ENCODE measurements around the gene TSPEAR.
"Not testable (repeated sequence)": the region's sequence is repeated elsewhere in the genome, so short reads cannot be mapped to it uniquely, and the experiment has no call there.

TSPEAR gene

GRCh38 chr21:44653123-44653522 is 58.2 kb downstream of the TSPEAR start:
- no peaks in the 10 kb centered on the region for H3K4me1 ChIP-seq (ENCODE audit: control insufficient read depth, insufficient read depth, low read length)
- H3K9me3 ChIP-seq (ENCODE audit: control insufficient read depth, low read length) = no peaks in the 10 kb centered on the region
- H3K36me3 ChIP-seq (ENCODE audit: control insufficient read depth, insufficient read depth, low read length) = no peaks in the 10 kb centered on the region
- 81 to 85% methylated on average over 14 of the region's 14 CpGs for WGBS, 2 experiments
- H3K27ac ChIP-seq (ENCODE audit: insufficient read depth, low read depth, low read length, poor library complexity, severe bottlenecking) = no peak overlapping the region
- no peak overlapping the region for H3K4me3 ChIP-seq (ENCODE audit: insufficient read depth, low read depth, low read length)
- no peaks in the 10 kb centered on the region for H3K27me3 ChIP-seq (ENCODE audit: control insufficient read depth, insufficient read depth, low read length, poor library complexity, severe bottlenecking)

DNA sequence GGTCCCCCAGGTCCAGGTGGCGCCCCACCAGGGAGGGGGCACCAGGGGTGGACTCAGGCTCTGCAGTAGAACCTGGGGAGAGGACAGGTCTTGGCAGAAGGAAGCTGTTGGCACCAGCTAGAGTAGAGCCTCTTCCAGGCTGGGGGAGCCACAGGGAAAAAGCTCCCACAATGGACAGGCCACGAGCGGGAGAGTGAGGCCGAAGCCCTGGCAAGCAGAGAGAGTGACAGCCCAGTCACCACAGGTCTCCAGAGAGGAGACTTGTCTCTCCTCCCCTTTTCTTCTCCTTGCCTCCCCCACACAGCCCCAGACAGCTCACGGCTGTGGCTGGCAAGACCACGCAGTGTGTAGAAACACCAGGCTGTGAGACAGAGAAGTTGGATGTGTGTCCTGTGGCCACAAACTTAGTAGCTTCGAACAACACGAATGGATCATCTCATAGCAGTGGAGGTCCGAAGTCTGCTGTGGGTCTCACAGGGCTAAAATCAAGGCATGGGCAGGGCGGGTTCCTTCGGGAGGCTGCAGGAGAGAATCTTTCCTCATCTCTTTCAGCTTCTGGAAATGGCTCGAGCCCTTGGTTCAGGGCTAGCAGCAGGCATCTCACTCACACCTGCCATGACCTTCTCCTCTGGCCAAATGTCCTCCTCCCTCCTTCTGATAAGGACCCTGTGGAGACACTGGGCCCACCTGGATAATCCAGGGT is 60.2 kb downstream of the TSPEAR start:
- Histone ChIP-seq H3K4me3 (ENCODE audit: insufficient read depth, low read depth, low read length) (no peak overlapping the region), H3K27ac (ENCODE audit: insufficient read depth, low read depth, low read length, poor library complexity, severe bottlenecking) (no peak overlapping the region), H3K9me3 (ENCODE audit: control insufficient read depth, low read length) (no peaks in the 10 kb centered on the region), H3K4me1 (ENCODE audit: control insufficient read depth, insufficient read depth, low read length) (peaks cover 11% of the 10 kb centered on the region), H3K27me3 (ENCODE audit: control insufficient read depth, insufficient read depth, low read length, poor library complexity, severe bottlenecking) (no peaks in the 10 kb centered on the region), H3K36me3 (ENCODE audit: control insufficient read depth, insufficient read depth, low read length) (no peaks in the 10 kb centered on the region)
- WGBS, 2 experiments = 94% methylated on average over 12 of the region's 12 CpGs

DNA sequence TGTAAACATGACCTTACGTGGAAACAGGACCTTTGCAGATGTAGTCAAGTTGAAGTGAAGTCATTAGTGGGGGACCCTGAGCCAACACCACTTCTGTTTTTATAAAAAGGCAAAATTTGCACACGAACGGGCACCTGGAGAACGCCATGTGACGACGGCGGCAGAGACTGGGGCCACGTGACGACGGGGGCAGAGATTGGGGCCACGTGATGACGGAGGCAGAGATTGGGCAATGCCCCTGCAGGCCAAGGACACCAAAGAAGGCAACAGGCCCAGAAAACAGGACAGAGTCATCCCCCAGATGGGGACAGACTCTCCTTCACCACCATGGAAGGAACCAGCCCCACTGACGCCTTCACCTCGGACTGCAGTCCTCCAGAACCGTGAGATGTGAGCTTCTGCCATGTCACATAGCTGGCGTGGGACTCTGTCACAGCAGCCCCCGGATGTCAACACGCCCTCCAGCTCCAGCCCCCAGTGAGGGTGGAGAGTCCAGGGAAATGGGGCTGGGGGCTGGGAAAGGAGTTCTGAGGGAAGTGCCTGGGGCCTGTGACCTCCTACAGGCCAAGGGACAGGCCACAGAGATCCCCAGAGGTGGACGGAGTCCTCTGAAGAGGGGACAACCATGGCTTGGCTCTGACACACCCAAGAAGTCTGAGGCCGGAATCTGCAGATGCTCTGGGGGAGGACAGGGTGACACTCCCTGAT is 61.0 kb downstream of the TSPEAR start:
- no peaks in the 10 kb centered on the region for H3K9me3 ChIP-seq (ENCODE audit: control insufficient read depth, low read length)
- no peak overlapping the region for H3K4me3 ChIP-seq (ENCODE audit: insufficient read depth, low read depth, low read length)
- H3K36me3 ChIP-seq (ENCODE audit: control insufficient read depth, insufficient read depth, low read length) = no peaks in the 10 kb centered on the region
- 92 to 93% methylated on average over 20 of the region's 20 CpGs for WGBS, 2 experiments
- H3K27ac ChIP-seq (ENCODE audit: insufficient read depth, low read depth, low read length, poor library complexity, severe bottlenecking) = no peak overlapping the region
- no peaks in the 10 kb centered on the region for H3K27me3 ChIP-seq (ENCODE audit: control insufficient read depth, insufficient read depth, low read length, poor library complexity, severe bottlenecking)
- peaks cover 11% of the 10 kb centered on the region for H3K4me1 ChIP-seq (ENCODE audit: control insufficient read depth, insufficient read depth, low read length)

- Histone ChIP-seq H3K27me3 (ENCODE audit: control insufficient read depth, insufficient read depth, low read length, poor library complexity, severe bottlenecking) (no peaks in the 10 kb centered on the region), H3K4me1 (ENCODE audit: control insufficient read depth, insufficient read depth, low read length) (peaks cover 11% of the 10 kb centered on the region), H3K36me3 (ENCODE audit: control insufficient read depth, insufficient read depth, low read length) (no peaks in the 10 kb centered on the region), H3K27ac (ENCODE audit: insufficient read depth, low read depth, low read length, poor library complexity, severe bottlenecking) (no peak overlapping the region), H3K9me3 (ENCODE audit: control insufficient read depth, low read length) (no peaks in the 10 kb centered on the region), H3K4me3 (ENCODE audit: insufficient read depth, low read depth, low read length) (no peak overlapping the region)
- 93 to 96% methylated on average over 18 of the region's 18 CpGs for WGBS, 2 experiments
Observed at GRCh38 chr21:44649521-44650100, 61.8 kb downstream of the TSPEAR start.

- Histone ChIP-seq H3K27ac (ENCODE audit: insufficient read depth, low read depth, low read length, poor library complexity, severe bottlenecking) (no peak overlapping the region), H3K36me3 (ENCODE audit: control insufficient read depth, insufficient read depth, low read length) (no peaks in the 10 kb centered on the region), H3K4me3 (ENCODE audit: insufficient read depth, low read depth, low read length) (no peak overlapping the region), H3K27me3 (ENCODE audit: control insufficient read depth, insufficient read depth, low read length, poor library complexity, severe bottlenecking) (no peaks in the 10 kb centered on the region), H3K9me3 (ENCODE audit: control insufficient read depth, low read length) (peaks cover 2% of the 10 kb centered on the region), H3K4me1 (ENCODE audit: control insufficient read depth, insufficient read depth, low read length) (peaks cover 11% of the 10 kb centered on the region)
- 93 to 94% methylated on average over 33 of the region's 33 CpGs for WGBS, 2 experiments
Observed at GRCh38 chr21:44648557-44649311, 62.6 kb downstream of the TSPEAR start.

- 66 to 70% methylated on average over 8 of the region's 8 CpGs for WGBS, 2 experiments
- Histone ChIP-seq H3K9me3 (ENCODE audit: control insufficient read depth, low read length) (peaks cover 2% of the 10 kb centered on the region), H3K27ac (ENCODE audit: insufficient read depth, low read depth, low read length, poor library complexity, severe bottlenecking) (no peak overlapping the region), H3K4me1 (ENCODE audit: control insufficient read depth, insufficient read depth, low read length) (peaks cover 11% of the 10 kb centered on the region), H3K27me3 (ENCODE audit: control insufficient read depth, insufficient read depth, low read length, poor library complexity, severe bottlenecking) (no peaks in the 10 kb centered on the region), H3K36me3 (ENCODE audit: control insufficient read depth, insufficient read depth, low read length) (no peaks in the 10 kb centered on the region), H3K4me3 (ENCODE audit: insufficient read depth, low read depth, low read length) (no peak overlapping the region)
Observed at GRCh38 chr21:44647222-44647552, 64.2 kb downstream of the TSPEAR start.

- not testable (repeated sequence) for H3K4me3 ChIP-seq (ENCODE audit: insufficient read depth, low read depth, low read length); H3K9me3 ChIP-seq (ENCODE audit: control insufficient read depth, low read length); H3K27ac ChIP-seq (ENCODE audit: insufficient read depth, low read depth, low read length, poor library complexity, severe bottlenecking); H3K36me3 ChIP-seq (ENCODE audit: control insufficient read depth, insufficient read depth, low read length); H3K27me3 ChIP-seq (ENCODE audit: control insufficient read depth, insufficient read depth, low read length, poor library complexity, severe bottlenecking)
- H3K4me1 ChIP-seq (ENCODE audit: control insufficient read depth, insufficient read depth, low read length) = peaks cover 11% of the 10 kb centered on the region
- WGBS, 2 experiments = 81% methylated on average over 21 of the region's 21 CpGs
Observed at GRCh38 chr21:44646366-44647221, 64.8 kb downstream of the TSPEAR start, which contains the start of gene KRTAP10-11. TSS of gene KRTAP10-11 (plus strand) at chr21:44646414. CDS start at chr21:44646459, 45 bp downstream.

DNA sequence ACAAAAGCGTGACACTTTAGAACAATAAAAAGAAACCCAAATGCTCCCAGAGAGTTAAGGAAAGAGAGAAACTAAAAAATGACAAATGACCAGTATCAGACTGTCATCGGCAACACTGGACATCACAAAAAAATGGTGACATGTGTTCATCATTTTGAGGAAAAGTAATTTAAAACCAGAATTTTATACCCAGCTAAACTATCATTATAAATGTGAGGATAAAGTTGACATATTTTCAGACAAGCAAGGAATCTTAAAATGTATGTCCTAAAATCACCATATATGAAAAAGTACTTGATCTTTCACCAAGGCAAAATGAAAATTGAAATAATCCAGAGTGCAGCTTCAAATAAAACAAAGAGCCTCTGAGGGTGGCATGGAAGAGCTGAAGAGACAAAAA is 66.5 kb downstream of the TSPEAR start:
- WGBS, 2 experiments = 80 to 88% methylated on average over 2 of the region's 2 CpGs
- Histone ChIP-seq H3K4me3 (ENCODE audit: insufficient read depth, low read depth, low read length) (no peak overlapping the region), H3K36me3 (ENCODE audit: control insufficient read depth, insufficient read depth, low read length) (no peaks in the 10 kb centered on the region), H3K27ac (ENCODE audit: insufficient read depth, low read depth, low read length, poor library complexity, severe bottlenecking) (no peak overlapping the region), H3K9me3 (ENCODE audit: control insufficient read depth, low read length) (peaks cover 2% of the 10 kb centered on the region), H3K27me3 (ENCODE audit: control insufficient read depth, insufficient read depth, low read length, poor library complexity, severe bottlenecking) (no peaks in the 10 kb centered on the region), H3K4me1 (ENCODE audit: control insufficient read depth, insufficient read depth, low read length) (peaks cover 11% of the 10 kb centered on the region)

DNA sequence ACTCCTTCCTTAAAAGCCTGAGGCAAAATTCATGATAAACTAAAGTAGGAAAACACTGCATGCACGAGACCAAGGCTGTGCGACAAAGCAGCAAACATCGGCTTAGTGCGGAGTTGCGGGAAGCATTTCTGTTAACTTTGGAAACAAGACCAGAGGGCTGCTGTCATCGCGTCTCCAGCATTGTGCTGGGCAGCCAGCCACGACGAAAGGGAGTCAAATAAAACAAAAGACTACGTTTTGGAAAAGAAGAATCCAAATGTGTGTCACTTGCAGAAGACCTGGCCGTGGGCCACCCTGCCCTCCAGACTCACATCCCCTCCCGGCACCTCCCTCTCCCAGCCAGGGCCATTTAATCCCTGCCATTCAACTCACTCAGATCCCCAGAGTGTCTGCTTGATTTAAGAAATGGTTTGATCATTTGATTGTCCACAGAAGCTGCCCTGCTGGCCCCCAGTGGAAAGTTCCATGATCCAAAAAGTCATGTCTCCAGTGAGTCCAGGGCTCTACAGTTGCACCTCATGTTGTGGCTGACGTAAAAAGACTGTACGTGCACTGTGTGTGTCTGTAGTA is 67.5 kb downstream of the TSPEAR start:
- Histone ChIP-seq H3K27ac (ENCODE audit: insufficient read depth, low read depth, low read length, poor library complexity, severe bottlenecking) (no peak overlapping the region), H3K4me3 (ENCODE audit: insufficient read depth, low read depth, low read length) (no peak overlapping the region), H3K4me1 (ENCODE audit: control insufficient read depth, insufficient read depth, low read length) (peaks cover 11% of the 10 kb centered on the region), H3K36me3 (ENCODE audit: control insufficient read depth, insufficient read depth, low read length) (no peaks in the 10 kb centered on the region), H3K9me3 (ENCODE audit: control insufficient read depth, low read length) (peaks cover 2% of the 10 kb centered on the region), H3K27me3 (ENCODE audit: control insufficient read depth, insufficient read depth, low read length, poor library complexity, severe bottlenecking) (no peaks in the 10 kb centered on the region)
- WGBS, 2 experiments = 81 to 86% methylated on average over 14 of the region's 14 CpGs

Measured in ectodermal cell (in vitro differentiated cells).